Measurements from ENCODE around the gene C19orf73. TPM values are rescaled to one million over a fixed set of nuclear protein-coding genes. Genes with fewer than 3 reads are reported as not detected.
A peak's percentile ranks its signal among the peaks of the same experiment; 100 is the strongest.

Gene C19orf73
- total RNA-seq, 3 donors from 2014 or later, result 1.8 to 3.2 (median 2.1) TPM

GRCh38 chr19:49071860-49072547 lies 46.9 kb downstream of the C19orf73 start:
- intact Hi-C loops (cut with DNase I, micrococcal nuclease), result no loop called here
- peak; percentile 46 for ATAC-seq
- Histone ChIP-seq H3K9me3 (no peaks in the 10 kb centered on the region), H3K4me1 (ENCODE audit: low read depth) (no peaks in the 10 kb centered on the region), H3K36me3 (ENCODE audit: low read depth) (no peaks in the 10 kb centered on the region), H3K4me3 (no peak overlapping the region)
- TF ChIP-seq CTCF (IDR thresholded peaks at IDR 0.05), result no peak
- DNase-seq, result peak in 1 of 3 donors; percentile 51

- no peaks in the 10 kb centered on the region for H3K9me3 ChIP-seq
- no peak overlapping the region for H3K4me3 ChIP-seq
- no peaks in the 10 kb centered on the region for H3K36me3 ChIP-seq (ENCODE audit: low read depth)
- no peaks in the 10 kb centered on the region for H3K4me1 ChIP-seq (ENCODE audit: low read depth)
- intact Hi-C loops (cut with DNase I, micrococcal nuclease), result no loop called here
- no peak for TF ChIP-seq CTCF (IDR thresholded peaks at IDR 0.05)
- ATAC-seq, result no peak
- DNase-seq, result no peak
Observed at GRCh38 chr19:49070416-49070815, 48.5 kb downstream of the C19orf73 start.

DNA sequence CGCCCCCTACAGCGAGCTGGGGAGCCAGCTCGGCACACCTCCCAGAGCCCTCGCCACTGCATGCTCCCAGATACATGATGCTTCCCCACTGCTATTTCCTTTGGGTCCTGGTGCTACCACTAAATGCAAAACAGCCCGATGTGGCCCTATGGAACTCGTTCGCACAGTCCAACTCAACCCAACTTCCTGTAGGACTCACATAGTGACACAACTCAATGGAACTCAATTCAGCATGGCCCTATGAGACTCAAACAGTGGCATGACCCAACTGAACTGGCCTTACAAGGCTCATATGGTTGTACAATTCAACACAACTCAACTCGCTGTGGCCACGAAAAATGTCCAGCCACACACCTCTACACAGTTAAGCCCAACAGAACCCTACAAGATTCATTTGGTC lies 49.9 kb downstream of the C19orf73 start:
- Histone ChIP-seq H3K36me3 (ENCODE audit: low read depth) (no peaks in the 10 kb centered on the region), H3K4me1 (ENCODE audit: low read depth) (peaks cover 5% of the 10 kb centered on the region), H3K4me3 (no peak overlapping the region), H3K9me3 (no peaks in the 10 kb centered on the region)
- ATAC-seq (no peak), DNase-seq (no peak)
- TF ChIP-seq CTCF (IDR thresholded peaks at IDR 0.05), result no peak
- intact Hi-C loops (cut with DNase I, micrococcal nuclease), result no loop called here

Other genes starting within 250 kb of the C19orf73 start
- gene PPP1R15A, start 246.7 kb downstream of the C19orf73 start, total RNA-seq, result 10 to 100 TPM; 31.8 to 47.7 (median 44.6) TPM
- gene TULP2, start 220.4 kb downstream of the C19orf73 start, total RNA-seq, result under 1 TPM in 1 of 3 donors, not detected in 2; 0.32 TPM
- gene NUCB1, start 218.8 kb downstream of the C19orf73 start, total RNA-seq, result 100 to 1,000 TPM; 171 to 219 (median 205) TPM
- under 1 TPM in 1 of 3 donors, not detected in 2; 0.52 TPM for gene DHDH, start 185.4 kb downstream of the C19orf73 start, total RNA-seq
- 100 to 1,000 TPM in 2 of 3 donors, 10 to 100 TPM in 1; 90.2 to 128 (median 125) TPM for gene BAX, start 164.3 kb downstream of the C19orf73 start, total RNA-seq
- gene FTL, start 153.8 kb downstream of the C19orf73 start, total RNA-seq, result 1,000 to 10,000 TPM; 1,659 to 1,792 (median 1,691) TPM
- 10 to 100 TPM; 40.1 to 49.3 (median 40.2) TPM for gene GYS1, start 125.8 kb downstream of the C19orf73 start, total RNA-seq
- 10 to 100 TPM; 47.4 to 68.8 (median 57.3) TPM for gene RUVBL2, start 125.3 kb downstream of the C19orf73 start, total RNA-seq
- under 1 TPM in 1 of 3 donors, not detected in 2; 0.65 TPM for gene LHB, start 102.1 kb downstream of the C19orf73 start, total RNA-seq
- gene CGB3, start 94.8 kb downstream of the C19orf73 start, total RNA-seq, result not detected
- not detected for gene CGB2, start 87.3 kb downstream of the C19orf73 start, total RNA-seq
- gene CGB1, start 82.2 kb downstream of the C19orf73 start, total RNA-seq, result not detected
- not detected for gene CGB5, start 75.3 kb downstream of the C19orf73 start, total RNA-seq
- not detected for gene CGB8, start 70.0 kb downstream of the C19orf73 start, total RNA-seq
- not detected for gene CGB7, start 61.4 kb downstream of the C19orf73 start, total RNA-seq
- not detected for gene NTF4, start 54.3 kb downstream of the C19orf73 start, total RNA-seq
- not detected for gene KCNA7, start 46.4 kb downstream of the C19orf73 start, total RNA-seq
- 100 to 1,000 TPM; 136 to 257 (median 200) TPM for gene SNRNP70, start 33.7 kb downstream of the C19orf73 start, total RNA-seq
- gene LIN7B, start 4.8 kb downstream of the C19orf73 start, total RNA-seq, result 10 to 100 TPM in 2 of 3 donors, 1 to 10 TPM in 1; 7.2 to 20.4 (median 11.7) TPM
- 10 to 100 TPM; 15.1 to 21.4 (median 19.6) TPM for gene PPFIA3, start 401 bp upstream of the C19orf73 start, total RNA-seq
- gene HRC, start 36.3 kb upstream of the C19orf73 start, total RNA-seq, result 1 to 10 TPM in 2 of 3 donors, under 1 TPM in 1; 0.73 to 1.9 (median 1.2) TPM
- 100 to 1,000 TPM; 182 to 398 (median 274) TPM for gene TRPM4, start 38.6 kb upstream of the C19orf73 start, total RNA-seq
- gene SLC6A16, start 206.0 kb upstream of the C19orf73 start, total RNA-seq, result 1 to 10 TPM in 1 of 3 donors, under 1 TPM in 2; 0.36 to 3.7 (median 0.52) TPM
- 10 to 100 TPM in 2 of 3 donors, 1 to 10 TPM in 1; 5.6 to 11.2 (median 10.1) TPM for gene CD37, start 216.3 kb upstream of the C19orf73 start, total RNA-seq
- gene TEAD2, start 243.3 kb upstream of the C19orf73 start, total RNA-seq, result 10 to 100 TPM in 2 of 3 donors, 1 to 10 TPM in 1; 9.8 to 64.0 (median 21.8) TPM
- gene DKKL1, start 244.7 kb upstream of the C19orf73 start, total RNA-seq, result under 1 TPM in 1 of 3 donors, not detected in 2; 0.44 TPM

All from mucosa of descending colon (tissue), 3 donors.